Liver (tissue), 9 donors: ENCODE measurements around the gene EXPH5. TPM values are rescaled to one million over a fixed set of nuclear protein-coding genes. Genes with fewer than 3 reads are reported as not detected.

Source experiments
- DNase-seq: peaks from one replicate; pipeline ENCODE4 v3.0.0-alpha.2; 2017; ENCODE audit warnings: low spot score
- H3K27ac ChIP-seq, 2 donors: one replicate each; pipeline ENCODE4 v1.7.0; 2013; ENCODE audit warnings: inconsistent platforms in 2 of 2, low read length in 2 of 2, control low read depth in 1 of 2, low read depth in 1 of 2, mild to moderate bottlenecking in 1 of 2
- H3K27me3 ChIP-seq, 4 donors: one replicate each; pipeline versions ENCODE4 v1.6.1 to v1.7.0; 2013; ENCODE audit warnings: low read length in 3 of 4, inconsistent platforms in 1 of 4, mild to moderate bottlenecking in 1 of 4, moderate library complexity in 1 of 4; ENCODE audit not compliant: control insufficient read depth in 4 of 4, insufficient read depth in 4 of 4
- H3K36me3 ChIP-seq, 4 donors: one replicate each; pipeline versions ENCODE4 v1.6.1 to v1.7.0; 2013; ENCODE audit warnings: low read length in 3 of 4, mild to moderate bottlenecking in 3 of 4, low read depth in 1 of 4, moderate library complexity in 1 of 4; ENCODE audit not compliant: control insufficient read depth in 4 of 4, insufficient read depth in 3 of 4
- H3K4me1 ChIP-seq, 4 donors: one replicate each; pipeline versions ENCODE4 v1.6.1 to v1.7.0; 2013; ENCODE audit warnings: low read length in 3 of 4, mild to moderate bottlenecking in 3 of 4, moderate library complexity in 1 of 4; ENCODE audit not compliant: control insufficient read depth in 4 of 4, insufficient read depth in 4 of 4
- H3K4me3 ChIP-seq, 3 donors: one replicate each; pipeline versions ENCODE4 v1.6.1 to v1.7.0; 2013; ENCODE audit warnings: low read length in 3 of 3, control low read depth in 1 of 3, low read depth in 1 of 3, mild to moderate bottlenecking in 1 of 3
- H3K9ac ChIP-seq, 2 donors: one replicate each; pipeline ENCODE4 v1.7.0; 2013; ENCODE audit warnings: low read length in 2 of 2, mild to moderate bottlenecking in 2 of 2, moderate library complexity in 2 of 2, control low read depth in 1 of 2, low read depth in 1 of 2
- H3K9me3 ChIP-seq, 4 donors: one replicate each; pipeline versions ENCODE4 v1.6.1 to v1.7.0; 2013; ENCODE audit warnings: low read length in 3 of 4; ENCODE audit not compliant: control insufficient read depth in 4 of 4
- ATF3 ChIP-seq: IDR thresholded peaks from 2 replicates; pipeline ENCODE4 v1.6.1; 2016; ENCODE audit warnings: antibody characterized with exemption
- CTCF ChIP-seq: fragments of 150-350 bp; IDR thresholded peaks from 2 replicates; pipeline ENCODE4 v1.5.1; 2017; ENCODE audit warnings: improper control_type of control experiment, low read depth, low read length; ENCODE audit not compliant: missing input control
- EGR1 ChIP-seq, 2 donors: IDR thresholded peaks; 2 replicates each; pipeline ENCODE4 v1.6.1; 2016 to 2018; ENCODE audit warnings: antibody characterized with exemption in 2 of 2, low read depth in 2 of 2
- FOXA1 ChIP-seq: IDR thresholded peaks from 2 replicates; pipeline ENCODE4 v1.6.1; 2016; ENCODE audit warnings: antibody characterized with exemption
- FOXA2 ChIP-seq: IDR thresholded peaks from 2 replicates; pipeline ENCODE4 v1.6.1; 2016; ENCODE audit warnings: antibody characterized with exemption
- GABPA ChIP-seq, 2 donors: IDR thresholded peaks in 1 of 2; conservative IDR thresholded peaks in 1 of 2; 2 replicates each; pipeline ENCODE4 v1.6.1; 2016; ENCODE audit warnings: antibody characterized with exemption in 2 of 2, mild to moderate bottlenecking in 1 of 2, moderate library complexity in 1 of 2
- HNF4A ChIP-seq, 2 donors: conservative IDR thresholded peaks; 2 replicates each; pipeline ENCODE4 v1.6.1; 2016; ENCODE audit warnings: antibody characterized with exemption in 2 of 2, mild to moderate bottlenecking in 2 of 2
- JUND ChIP-seq, 2 donors: IDR thresholded peaks; 2 replicates each; pipeline ENCODE4 v1.6.1; 2016; ENCODE audit warnings: antibody characterized with exemption in 2 of 2
- MAX ChIP-seq: IDR thresholded peaks from 2 replicates; pipeline ENCODE4 v1.6.1; 2016; ENCODE audit warnings: antibody characterized with exemption
- NR2F2 ChIP-seq: IDR thresholded peaks from 2 replicates; pipeline ENCODE4 v1.6.1; 2016; ENCODE audit warnings: antibody characterized with exemption
- RAD21 ChIP-seq, 2 donors: IDR thresholded peaks; 2 replicates each; pipeline ENCODE4 v1.6.1; 2016; ENCODE audit warnings: antibody characterized with exemption in 2 of 2, mild to moderate bottlenecking in 2 of 2
- REST ChIP-seq: IDR thresholded peaks from 2 replicates; pipeline ENCODE4 v1.6.1; 2016; ENCODE audit warnings: antibody characterized with exemption, mild to moderate bottlenecking
- RXRA ChIP-seq, 2 donors: IDR thresholded peaks; 2 replicates each; pipeline ENCODE4 v1.6.1; 2017 to 2018; ENCODE audit warnings: antibody characterized with exemption in 2 of 2, mild to moderate bottlenecking in 1 of 2
- SP1 ChIP-seq: IDR thresholded peaks from 2 replicates; pipeline ENCODE4 v1.6.1; 2018; ENCODE audit warnings: antibody characterized with exemption, mild to moderate bottlenecking
- TAF1 ChIP-seq: conservative IDR thresholded peaks from 2 replicates; pipeline ENCODE4 v1.6.1; 2016; ENCODE audit warnings: antibody characterized with exemption, mild to moderate bottlenecking
- ZBTB33 ChIP-seq: IDR thresholded peaks from 2 replicates; pipeline ENCODE4 v1.6.1; 2016; ENCODE audit warnings: antibody characterized with exemption
- WGBS: extraction: QIAGEN DNeasy Blood & Tissue Kit; methylation state at CpG from one replicate; pipeline ENCODE4 v1.1.7; 2013; 5-methylcytosine and 5-hydroxymethylcytosine counted together
- polyA plus RNA-seq, 2 donors: library from polyadenylated mRNA; stranded (reverse) in 1 of 2; unstranded in 1 of 2; fragments of 200-250 nt in 1 of 2; fragments of >200 nt in 1 of 2; fragmentation: Nextera tagmentation in 1 of 2; extraction: Ambion mirVana in 1 of 2; gene quantifications; one replicate each; pipeline versions ENCODE4 v1.2.1 to v1.2.3, GENCODE V29; 2013 to 2015
- total RNA-seq, 2 donors: library from RNA; depleted of rRNA; stranded (reverse); fragments of >200 nt; gene quantifications; one replicate each; pipeline ENCODE4 v1.2.3, GENCODE V29; 2014
- donor health status: healthy.
- donor health status: healthy.
- donor health status: healthy.
- donor health status: healthy.
- donor health status: healthy.

Gene EXPH5
- total and polyA plus RNA-seq, 4 donors = 0.47 to 6.1 (median 1.5) TPM

- TF ChIP-seq MAX (peak; percentile 54), EGR1 (IDR thresholded peaks at IDR 0.05; ENCODE audit: low read depth in 2 of 2) (no peak), JUND (IDR thresholded peaks at IDR 0.05) (peak; percentile 99), SP1 (peak; percentile 64), HNF4A (conservative IDR thresholded peaks at IDR 0.05) (peak; percentile 15 to 22)
Observed at GRCh38 chr11:108497317-108498045, 96.1 kb downstream of the EXPH5 start (continued).

GRCh38 chr11:108496643-108497256, 96.8 kb downstream of the EXPH5 start:
- TF ChIP-seq FOXA2 (no peak), TAF1 (no peak), JUND (IDR thresholded peaks at IDR 0.05) (no peak), ATF3 (no peak), MAX (no peak), GABPA (IDR thresholded peaks at IDR 0.05 in 1 of 2, conservative IDR thresholded peaks at IDR 0.05 in 1 of 2) (no peak), NR2F2 (no peak), EGR1 (IDR thresholded peaks at IDR 0.05; ENCODE audit: low read depth in 2 of 2) (no peak), RXRA (IDR thresholded peaks at IDR 0.05) (no peak), FOXA1 (no peak), SP1 (no peak), ZBTB33 (no peak), REST (no peak), CTCF (no peak), RAD21 (IDR thresholded peaks at IDR 0.05) (no peak), HNF4A (conservative IDR thresholded peaks at IDR 0.05) (no peak)
- Histone ChIP-seq H3K9ac (peak overlapping the region in 1 of 2 donors; percentile 89), H3K36me3 (no peaks in the 10 kb centered on the region), H3K4me3 (peak overlapping the region in 1 of 3 donors; percentile 77), H3K4me1 (peaks cover 0 to 6% (median 4%) of the 10 kb centered on the region in 4 donors), H3K9me3 (no peaks in the 10 kb centered on the region), H3K27me3 (no peaks in the 10 kb centered on the region), H3K27ac (peak overlapping the region; percentile 92 to 93)
- 96% methylated on average over 7 of the region's 7 CpGs for WGBS
- DNase-seq = no peak
